COLO668 (cell line): ENCODE measurements around the gene COL5A3.
"Not testable (repeated sequence)": the region's sequence is repeated elsewhere in the genome, so short reads cannot be mapped to it uniquely, and the experiment has no call there.

Source experiments
- DNase-seq: peaks from one replicate; lab custom pipeline; 2025; ENCODE audit not compliant: unreplicated experiment; lab: John Stamatoyannopoulos, UW

COL5A3 gene

GRCh38 chr19:10010247-10010691 lies at the start of gene COL5A3:
TSS of gene COL5A3 (minus strand) at chr19:10010504. CDS start at chr19:10010385, 119 bp downstream.
- DNase-seq, result no peak

GRCh38 chr19:10052602-10053360 lies 42.5 kb upstream of the COL5A3 start:
- no peak for DNase-seq

- DNase-seq, result no peak
Observed at GRCh38 chr19:10049626-10050025, 39.3 kb upstream of the COL5A3 start.

GRCh38 chr19:10045371-10045770 lies 35.1 kb upstream of the COL5A3 start:
- no peak for DNase-seq

GRCh38 chr19:10044390-10044789 lies 34.1 kb upstream of the COL5A3 start:
- DNase-seq, result no peak

- no peak for DNase-seq
Observed at GRCh38 chr19:10043286-10043927, 33.1 kb upstream of the COL5A3 start.

- DNase-seq, result peak; percentile 14
Observed at GRCh38 chr19:10037809-10038208, 27.5 kb upstream of the COL5A3 start.

GRCh38 chr19:10037367-10037766 lies 27.1 kb upstream of the COL5A3 start:
- DNase-seq, result no peak

GRCh38 chr19:10036601-10037071 lies 26.3 kb upstream of the COL5A3 start:
- DNase-seq, result no peak

GRCh38 chr19:10033614-10034013 lies 23.3 kb upstream of the COL5A3 start:
- no peak for DNase-seq

GRCh38 chr19:10027158-10027997 lies 17.1 kb upstream of the COL5A3 start:
- peak; percentile 94 for DNase-seq

GRCh38 chr19:10026744-10027143 lies 16.4 kb upstream of the COL5A3 start:
- no peak for DNase-seq

- DNase-seq, result not testable (repeated sequence)
Observed at GRCh38 chr19:10023096-10023495, 12.8 kb upstream of the COL5A3 start.

GRCh38 chr19:10021863-10022262 lies 11.6 kb upstream of the COL5A3 start:
- DNase-seq, result no peak

- no peak for DNase-seq
Observed at GRCh38 chr19:10021446-10021845, 11.1 kb upstream of the COL5A3 start.

GRCh38 chr19:10020851-10021250 lies 10.5 kb upstream of the COL5A3 start:
- no peak for DNase-seq

- DNase-seq, result no peak
Observed at GRCh38 chr19:10019246-10019645, 8.9 kb upstream of the COL5A3 start.

GRCh38 chr19:10018786-10019185 lies 8.5 kb upstream of the COL5A3 start:
- DNase-seq, result no peak

- no peak for DNase-seq
Observed at GRCh38 chr19:10018263-10018662, 8.0 kb upstream of the COL5A3 start.

GRCh38 chr19:10013834-10014618 lies 3.7 kb upstream of the COL5A3 start:
- DNase-seq, result no peak

GRCh38 chr19:10013316-10013715 lies 3.0 kb upstream of the COL5A3 start, which contains the start of gene RDH8:
TSS of gene RDH8 (plus strand) at chr19:10013483. CDS start at chr19:10013498, 15 bp downstream.
- DNase-seq, result no peak
